Measurements from ENCODE around the gene DGKI. TPM values are rescaled to one million over a fixed set of nuclear protein-coding genes. Genes with fewer than 3 reads are reported as not detected.

Gene DGKI
- total and polyA plus RNA-seq, 2 of the 4 experiments (the other 2 are of a cell fraction), result 3.9 to 15.8 TPM

GRCh38 chr7:137488038-137488437 is 358.7 kb downstream of the DGKI start:
- in situ Hi-C loops (cut with MboI; ENCODE audit: low sequenced_read_pairs), result no loop called here
- Histone ChIP-seq H3K9me1 (ENCODE audit: insufficient read depth, low read length) (no peaks in the 10 kb centered on the region), H3K9me3 (ENCODE audit: control insufficient read depth, insufficient read depth, low read length) (no peaks in the 10 kb centered on the region), H4K8ac (ENCODE audit: low read depth in 2 of 2, low read length in 2 of 2) (no peak overlapping the region), H3K18ac (ENCODE audit: low read depth, low read length) (no peak overlapping the region), H4K20me1 (ENCODE audit: insufficient read depth, low read length) (no peaks in the 10 kb centered on the region), H4K5ac (ENCODE audit: low read depth, low read length) (no peak overlapping the region), H2BK120ac (ENCODE audit: low read depth, low read length) (peak overlapping the region; percentile 46; the same call in 1 of the 2 replicates), H3K4me3 (ENCODE audit: insufficient read depth, low read depth, low read length) (no peak overlapping the region), H3K4me2 (ENCODE audit: low read depth, low read length) (no peak overlapping the region), H2BK15ac (ENCODE audit: low read depth, low read length) (no peak overlapping the region), H3K27ac (ENCODE audit: insufficient read depth, low read length) (no peak overlapping the region), H3K23ac (ENCODE audit: low read depth, low read length) (no peak overlapping the region), H3K4me1 (ENCODE audit: control insufficient read depth, insufficient read depth, low read length) (no peaks in the 10 kb centered on the region), H2AFZ (replicated peaks; ENCODE audit: low read length, poor library complexity) (no peak overlapping the region), H3K4ac (ENCODE audit: low read depth, low read length) (no peak overlapping the region), H3K79me1 (ENCODE audit: low read depth in 1 of 2, low read length in 2 of 2) (no peaks in the 10 kb centered on the region; a peak in 1 of 4 replicates), H3K9ac (ENCODE audit: low read depth, low read length) (no peak overlapping the region), H2BK5ac (ENCODE audit: low read depth, low read length, poor library complexity, severe bottlenecking) (no peak overlapping the region), H4K91ac (ENCODE audit: insufficient read depth, low read depth, low read length) (no peak overlapping the region), H3K14ac (replicated peaks; ENCODE audit: low read depth, low read length) (no peak overlapping the region), H2AK9ac (replicated peaks; ENCODE audit: low read depth, low read length, poor library complexity) (no peak overlapping the region), H3K36me3 (ENCODE audit: control insufficient read depth, insufficient read depth, low read length) (no peaks in the 10 kb centered on the region), H2BK20ac (ENCODE audit: low read depth, low read length) (no peak overlapping the region), H3K27me3 (ENCODE audit: control insufficient read depth, insufficient read depth, low read length) (no peaks in the 10 kb centered on the region), H2AK5ac (ENCODE audit: low read depth, low read length) (no peak overlapping the region; the same call in 1 of the 2 replicates), H3K56ac (ENCODE audit: extremely low read depth, insufficient read depth, low read length) (no peak overlapping the region)
- no TSS peak for BruUV-seq (replicated peaks)
- DNase-seq, result peak; percentile 45
- no peak for TF ChIP-seq POLR2A (IDR thresholded peaks at IDR 0.05; ENCODE audit: low read depth, low read length)
- TF ChIP-seq MAZ (IDR thresholded peaks at IDR 0.05; ENCODE audit: borderline replicate concordance, low read depth, low read length), result no peak
- TF ChIP-seq FOS (IDR thresholded peaks at IDR 0.05; ENCODE audit: low read depth, low read length), result no peak
- no peak for TF ChIP-seq MXI1 (IDR thresholded peaks at IDR 0.05; ENCODE audit: borderline replicate concordance, low read depth, low read length)
- TF ChIP-seq BHLHE40 (IDR thresholded peaks at IDR 0.05; ENCODE audit: low read depth, low read length), result no peak
- no peak for TF ChIP-seq RFX5 (IDR thresholded peaks at IDR 0.05; ENCODE audit: low read depth, low read length)
- TF ChIP-seq RCOR1 (IDR thresholded peaks at IDR 0.05; ENCODE audit: insufficient replicate concordance, low read length), result no peak
- TF ChIP-seq ELK1 (IDR thresholded peaks at IDR 0.05; ENCODE audit: borderline replicate concordance, low read depth, low read length), result no peak
- TF ChIP-seq RAD21 (IDR thresholded peaks at IDR 0.05; ENCODE audit: low read length), result peak; percentile 47
- TF ChIP-seq SMC3 (IDR thresholded peaks at IDR 0.05; ENCODE audit: low read depth, low read length), result peak; percentile 44
- TF ChIP-seq CTCF (conservative IDR thresholded peaks at IDR 0.05; ENCODE audit: low read depth, low read length), result peak; percentile 39
- no peak for TF ChIP-seq MAFK (IDR thresholded peaks at IDR 0.05; ENCODE audit: low read depth, low read length)
- no peak for TF ChIP-seq USF2 (IDR thresholded peaks at IDR 0.05; ENCODE audit: low read depth, low read length)
- TF ChIP-seq NFE2L2 (IDR thresholded peaks at IDR 0.05; ENCODE audit: low read depth, low read length), result no peak
- no peak for TF ChIP-seq CEBPB (IDR thresholded peaks at IDR 0.05; ENCODE audit: low read depth, low read length)
- no peak for TF ChIP-seq CHD1 (IDR thresholded peaks at IDR 0.05; ENCODE audit: low read depth, low read length)
- POLR2A ChIA-PET (ENCODE audit: unreplicated experiment), result no interaction called here
- intact Hi-C loops (cut with micrococcal nuclease), result no loop called here
- CTCF ChIA-PET, result interaction anchor here (0.9 to 1.8 kb wide), 3 partner anchors 12 to 480 kb away, joined by 3 to 4 read pairs (median 4); no protein-coding TSS in a partner anchor
- no CpG with 5 or more reads among the region's 1 CpG for WGBS, 2 experiments (ENCODE audit: extremely low coverage in 2 of 2, insufficient read length in 1 of 2)
- ATAC-seq (ENCODE audit: low read depth), result peak; percentile 46; the same call in 1 of the 2 replicates
- dilution Hi-C loops (cut with HindIII; ENCODE audit: low sequenced_read_pairs, unreplicated experiment), result no loop called here
